Measurements from ENCODE around the gene FAM153A.
"Not testable (repeated sequence)": the region's sequence is repeated elsewhere in the genome, so short reads cannot be mapped to it uniquely, and the experiment has no call there.

The FAM153A gene

DNA sequence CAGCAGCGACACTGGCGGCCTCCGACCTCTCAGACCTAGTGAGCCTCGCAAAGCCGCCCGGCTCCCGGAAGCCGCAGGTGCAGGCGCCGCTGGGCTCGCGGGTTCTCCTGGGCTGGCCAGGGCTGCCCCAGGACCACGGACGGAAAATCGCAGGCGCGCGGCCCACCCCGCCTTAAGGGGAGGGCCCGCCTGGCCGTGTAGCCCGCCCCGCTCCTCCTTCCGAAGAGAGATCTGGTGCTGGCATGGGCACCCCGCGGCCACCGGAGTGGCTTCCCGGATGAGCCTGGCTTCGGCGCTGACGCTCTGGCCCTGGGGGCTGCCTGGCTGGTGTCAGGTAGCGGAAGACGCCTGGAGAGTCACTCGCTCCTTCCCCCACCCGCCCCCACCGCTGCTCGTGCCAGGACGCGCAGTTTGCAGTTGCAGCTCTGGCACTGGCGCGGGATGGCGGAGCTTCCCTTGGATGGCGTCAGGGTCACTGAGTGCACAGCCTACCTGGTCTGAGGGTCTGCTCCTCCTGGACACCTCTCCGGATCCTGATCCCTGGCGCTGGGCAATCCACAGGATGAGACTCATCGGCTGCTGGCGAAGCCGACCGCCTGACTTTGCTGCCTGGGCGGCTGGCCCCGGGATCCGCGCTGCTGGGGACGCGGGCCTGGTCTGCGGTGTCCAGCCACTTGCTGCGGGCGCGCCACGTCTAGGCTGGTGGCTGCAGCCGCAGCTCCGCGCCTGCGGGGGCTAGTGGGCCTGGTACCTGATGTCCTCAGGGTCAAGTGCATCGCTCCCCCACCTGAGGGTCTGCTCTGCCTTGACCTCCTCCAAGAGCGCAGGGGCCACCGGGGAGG, at the start of gene FAM153A:
FAM153A (minus strand) TSS at position 108 of the 842 bp plus-strand sequence.
- in situ Hi-C loops (cut with MboI; ENCODE audit: low sequenced_read_pairs): not testable (repeated sequence)

DNA sequence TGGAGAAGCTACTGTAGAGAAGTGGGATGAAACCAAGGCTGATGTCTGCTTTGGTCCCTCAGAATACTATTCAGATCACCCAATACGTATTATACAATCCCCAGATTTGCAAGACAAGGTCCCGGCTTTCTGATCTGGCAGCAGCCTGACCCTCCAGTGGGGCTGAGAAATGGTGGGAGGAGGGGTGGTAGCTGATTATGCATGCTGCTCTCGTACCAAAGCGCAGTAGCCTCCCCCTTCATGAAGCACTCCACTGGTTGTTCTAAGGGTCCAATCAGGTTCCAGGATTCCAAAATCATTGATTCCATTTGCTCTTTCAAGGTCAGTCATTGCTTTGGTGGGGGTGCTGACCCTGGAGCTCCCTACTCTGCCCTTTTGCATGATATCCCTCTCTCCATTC, 49.6 kb upstream of the FAM153A start:
- in situ Hi-C loops (cut with MboI; ENCODE audit: low sequenced_read_pairs): not testable (repeated sequence)

DNA sequence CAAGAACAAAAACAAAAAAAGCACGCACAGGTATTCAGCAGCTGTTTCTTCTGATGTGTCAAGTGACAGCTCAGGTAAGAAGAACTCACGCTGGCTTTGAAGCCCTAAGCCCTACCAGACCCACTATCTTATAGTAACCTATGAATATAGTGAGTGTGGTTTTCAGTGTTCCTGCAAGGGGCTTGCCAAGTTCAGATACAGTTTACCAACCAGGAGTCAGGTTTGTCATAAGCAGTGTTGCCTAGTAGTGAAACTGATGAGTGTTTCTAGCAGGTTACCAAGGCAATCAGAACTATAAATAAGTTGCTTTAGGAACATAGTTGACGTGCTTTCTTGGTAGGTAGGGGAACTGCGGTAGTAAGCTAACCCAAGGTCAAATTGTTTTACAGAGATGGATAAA, 43.4 kb upstream of the FAM153A start:
- in situ Hi-C loops (cut with MboI; ENCODE audit: low sequenced_read_pairs): not testable (repeated sequence)

DNA sequence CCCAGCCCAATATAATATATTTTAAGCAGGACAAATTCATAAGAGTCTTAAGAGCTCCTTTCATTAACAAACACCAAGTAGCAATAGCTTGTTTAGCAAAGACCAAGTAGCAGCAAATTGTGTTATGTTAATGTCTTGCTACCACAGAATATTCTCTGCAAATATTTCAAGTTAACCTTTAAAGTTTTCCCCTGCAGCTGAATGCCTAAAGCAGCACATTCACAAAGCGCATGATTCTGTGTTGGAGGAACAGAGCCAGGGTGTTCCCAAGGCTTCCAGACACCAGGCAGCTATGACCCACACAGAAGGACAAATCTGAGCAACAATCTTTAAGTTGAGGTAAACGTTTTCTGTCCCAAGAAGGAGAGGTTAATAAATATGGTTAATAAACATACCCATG, 42.1 kb upstream of the FAM153A start:
- in situ Hi-C loops (cut with MboI; ENCODE audit: low sequenced_read_pairs): not testable (repeated sequence)

DNA sequence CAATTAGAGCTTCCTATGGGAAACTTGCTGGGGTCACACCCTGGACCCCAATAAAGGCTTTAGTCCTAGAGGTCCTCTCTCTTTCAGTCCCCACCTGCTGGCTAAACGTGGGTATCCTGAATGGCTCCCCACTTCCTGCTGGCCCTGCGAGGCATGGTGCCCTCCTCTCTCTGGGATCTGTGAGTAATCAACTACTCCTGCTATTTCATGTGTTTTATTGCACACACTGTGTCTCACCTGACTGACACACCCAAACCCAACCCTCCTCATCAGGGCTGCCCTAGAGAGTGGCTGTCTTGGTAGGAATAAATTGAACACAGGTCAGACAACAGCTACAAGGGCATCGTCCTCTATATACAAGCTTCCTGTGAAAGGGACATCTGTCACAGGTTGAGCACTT, 39.8 kb upstream of the FAM153A start:
- in situ Hi-C loops (cut with MboI; ENCODE audit: low sequenced_read_pairs): not testable (repeated sequence)

DNA sequence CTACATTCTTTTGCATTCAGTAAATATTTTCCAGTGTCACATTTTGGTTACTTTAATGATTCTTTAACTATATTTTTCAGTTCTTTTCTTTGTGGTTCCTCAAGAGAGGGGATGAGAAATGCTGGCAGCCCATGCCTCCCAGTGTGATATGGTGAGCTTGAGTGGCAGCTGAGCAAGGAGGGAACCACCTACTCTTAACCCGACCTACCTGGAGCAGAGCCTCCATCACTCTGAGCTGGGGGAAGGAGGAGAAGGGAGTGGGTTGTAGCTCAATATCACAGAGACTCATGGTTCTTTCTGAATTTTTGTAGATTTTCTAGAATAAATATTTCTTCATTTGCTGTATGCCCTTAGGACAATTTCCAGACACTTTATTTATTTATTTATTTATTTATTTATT, 37.0 kb upstream of the FAM153A start:
- in situ Hi-C loops (cut with MboI; ENCODE audit: low sequenced_read_pairs): not testable (repeated sequence)

DNA sequence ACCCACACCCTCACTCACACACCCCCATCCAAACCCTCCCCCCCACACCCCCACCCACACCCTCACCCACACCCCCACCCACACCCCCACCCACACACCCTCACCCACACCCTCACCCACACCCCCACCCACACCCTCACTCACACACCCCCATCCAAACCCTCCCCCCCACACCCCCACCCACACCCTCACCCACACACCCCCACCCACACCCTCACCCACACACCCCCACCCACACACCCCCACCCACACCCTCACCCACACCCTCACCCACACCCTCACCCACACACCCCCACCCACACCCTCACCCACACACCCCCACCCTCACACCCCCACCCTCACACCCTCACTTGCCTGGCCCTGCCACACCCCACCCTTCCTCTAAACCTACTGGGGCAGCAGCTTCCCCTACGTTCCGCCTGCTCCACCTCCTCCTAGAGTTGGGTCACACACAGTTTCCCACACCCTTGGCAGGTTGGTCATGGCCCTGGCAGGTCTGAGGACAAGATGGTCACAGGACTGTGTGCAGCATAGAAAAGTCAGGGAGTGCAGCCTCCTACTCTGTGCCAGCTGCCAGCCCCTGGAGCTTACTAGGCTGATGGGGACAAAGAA, 30.2 kb upstream of the FAM153A start:
- in situ Hi-C loops (cut with MboI; ENCODE audit: low sequenced_read_pairs): not testable (repeated sequence)

DNA sequence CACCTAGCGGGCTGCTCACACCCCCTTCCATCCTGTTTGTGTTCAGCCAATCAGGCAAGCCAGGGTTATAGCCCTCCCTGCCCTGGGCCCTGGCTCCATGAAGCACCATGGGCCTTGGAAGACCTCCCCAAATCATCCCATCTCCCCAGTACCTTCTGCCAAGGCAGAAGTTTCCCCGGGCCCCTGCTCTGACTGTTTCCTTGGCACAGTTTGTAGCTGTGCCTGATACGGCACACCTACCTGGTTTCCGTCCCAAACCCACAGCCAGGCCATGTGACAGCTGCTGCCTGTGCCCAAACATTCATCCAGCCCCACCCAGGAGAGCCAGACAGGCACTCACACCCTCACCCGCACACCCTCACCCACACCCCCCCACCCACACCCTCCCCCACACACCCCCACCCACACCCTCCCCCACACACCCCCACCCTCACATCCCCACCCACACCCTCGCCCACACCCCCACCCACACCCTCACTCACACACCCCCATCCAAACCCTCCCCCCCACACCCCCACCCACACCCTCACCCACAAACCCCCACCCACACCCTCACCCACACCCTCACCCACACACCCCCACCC, 29.6 kb upstream of the FAM153A start:
- in situ Hi-C loops (cut with MboI; ENCODE audit: low sequenced_read_pairs): not testable (repeated sequence)

DNA sequence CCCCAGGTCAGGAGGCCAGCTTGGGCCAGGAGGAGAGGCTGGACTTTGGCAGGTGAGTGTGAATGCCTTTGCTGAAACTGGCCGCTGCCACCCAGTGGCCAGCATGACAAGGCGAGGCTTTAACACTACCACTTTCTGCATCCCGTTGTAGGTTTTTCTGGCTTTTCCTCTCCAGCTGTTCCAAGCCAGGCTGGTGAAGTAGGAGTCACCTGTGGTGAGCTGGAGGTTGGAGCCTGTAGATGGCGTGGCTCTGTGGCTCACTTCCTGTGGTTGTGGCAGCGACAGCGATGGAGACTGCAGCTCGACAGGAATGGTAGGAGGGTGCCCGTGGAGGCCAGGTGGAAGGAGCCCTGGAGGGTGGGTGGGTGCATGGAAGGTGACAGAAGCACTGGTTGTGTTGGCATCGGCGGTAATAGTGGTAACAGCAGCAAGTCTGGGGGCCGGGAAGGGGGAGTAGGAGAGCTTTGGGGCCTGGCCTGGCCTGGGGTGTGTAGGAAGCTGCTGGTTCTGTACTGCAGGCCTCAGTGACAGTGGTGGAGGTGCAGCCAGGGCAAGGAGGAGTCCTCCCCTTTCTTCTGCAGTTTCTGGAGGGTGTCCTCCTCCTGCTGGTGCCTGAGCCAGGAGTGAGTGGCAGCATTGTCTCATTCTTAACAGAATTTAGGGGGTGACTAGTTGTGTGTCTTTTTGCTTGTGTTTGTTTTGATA, 26.7 kb upstream of the FAM153A start:
- in situ Hi-C loops (cut with MboI; ENCODE audit: low sequenced_read_pairs): not testable (repeated sequence)

DNA sequence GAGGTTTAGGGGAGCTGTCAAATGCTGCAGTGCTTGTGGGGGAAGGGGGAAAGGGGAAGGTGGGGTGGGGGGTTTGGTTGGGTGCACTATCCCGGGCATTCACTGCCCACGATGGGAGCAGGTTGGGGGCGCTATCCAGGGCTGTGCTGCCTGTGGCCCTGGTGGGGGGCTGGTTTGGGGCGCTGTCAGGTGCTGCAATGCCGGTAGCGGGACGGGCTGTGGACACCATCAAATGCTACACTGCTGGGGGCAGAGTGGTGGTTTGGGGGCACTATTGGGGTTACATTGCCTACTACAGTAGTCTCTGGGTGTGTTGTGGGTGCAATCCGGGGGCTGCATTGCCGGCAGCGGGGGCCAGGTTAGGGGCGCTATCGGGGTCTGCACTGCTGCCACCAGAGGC, 25.7 kb upstream of the FAM153A start:
- in situ Hi-C loops (cut with MboI; ENCODE audit: low sequenced_read_pairs): not testable (repeated sequence)

DNA sequence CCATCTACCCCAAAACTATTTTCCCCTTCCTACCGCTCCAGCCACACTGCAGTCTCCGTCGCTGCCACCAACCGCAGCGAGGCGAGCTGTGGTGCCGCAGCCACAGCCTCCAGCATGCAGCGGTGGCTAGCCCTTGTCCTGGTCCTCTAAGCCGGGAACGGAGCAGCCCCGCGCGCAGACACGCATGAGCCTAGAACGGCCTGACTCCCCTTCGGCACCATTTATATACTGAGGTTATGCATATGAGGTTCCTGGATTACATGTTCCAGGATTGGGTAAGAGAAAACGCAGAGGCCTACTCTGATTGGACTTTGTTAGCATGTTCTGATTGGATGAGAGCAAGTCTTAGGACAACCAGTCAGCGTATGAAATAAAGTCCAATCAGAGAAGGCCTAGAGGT, 24.6 kb upstream of the FAM153A start:
- in situ Hi-C loops (cut with MboI; ENCODE audit: low sequenced_read_pairs): not testable (repeated sequence)

DNA sequence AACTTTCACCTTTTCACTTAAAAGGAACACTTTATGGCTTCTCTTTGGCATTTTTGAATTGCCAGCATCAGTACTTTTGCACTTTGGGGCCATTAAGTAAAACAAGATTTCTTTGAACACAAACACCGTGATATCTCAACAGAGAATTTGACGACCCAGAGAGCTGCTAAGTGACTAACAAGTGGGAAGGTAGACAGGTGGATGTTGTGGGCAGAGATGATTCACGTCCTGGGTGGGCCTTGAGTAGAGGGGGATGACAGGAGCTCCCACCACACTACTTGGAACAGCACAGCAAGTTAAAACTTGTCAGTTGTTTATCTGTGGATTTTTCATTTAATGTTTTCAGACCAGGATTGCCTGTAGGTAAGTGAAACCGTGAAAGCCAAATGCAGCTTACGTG, 18.7 kb upstream of the FAM153A start:
- in situ Hi-C loops (cut with MboI; ENCODE audit: low sequenced_read_pairs): not testable (repeated sequence)

DNA sequence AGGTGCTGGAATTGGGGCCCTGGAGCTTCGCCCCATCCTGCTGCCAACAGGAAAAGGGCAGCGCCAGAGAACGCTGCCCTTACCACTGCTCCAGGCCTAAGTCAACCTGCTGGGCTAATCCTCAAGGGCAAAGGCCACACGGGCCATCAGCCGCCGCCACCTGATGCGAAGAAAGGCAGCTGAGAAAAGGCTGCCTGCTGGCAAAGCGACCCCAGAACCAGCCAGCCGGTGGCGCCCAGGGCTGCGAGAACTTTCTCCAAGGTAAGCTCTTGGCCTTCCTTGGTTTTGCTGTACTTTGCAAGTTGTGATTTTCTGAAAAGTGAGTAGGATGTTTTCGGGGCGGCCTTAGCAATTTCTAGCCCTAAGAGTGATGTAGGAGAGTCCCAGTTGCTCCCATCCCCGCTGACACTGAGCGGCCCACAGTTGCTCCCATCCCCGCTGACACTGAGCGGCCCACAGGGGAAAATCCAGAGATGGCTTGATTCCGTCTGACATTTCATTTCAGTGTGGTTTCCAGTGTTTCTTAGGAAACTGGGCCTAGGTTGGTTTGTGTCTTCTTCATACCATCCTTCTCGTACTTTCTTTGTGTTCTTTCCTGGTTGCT, 15.6 kb upstream of the FAM153A start:
- in situ Hi-C loops (cut with MboI; ENCODE audit: low sequenced_read_pairs): not testable (repeated sequence)

DNA sequence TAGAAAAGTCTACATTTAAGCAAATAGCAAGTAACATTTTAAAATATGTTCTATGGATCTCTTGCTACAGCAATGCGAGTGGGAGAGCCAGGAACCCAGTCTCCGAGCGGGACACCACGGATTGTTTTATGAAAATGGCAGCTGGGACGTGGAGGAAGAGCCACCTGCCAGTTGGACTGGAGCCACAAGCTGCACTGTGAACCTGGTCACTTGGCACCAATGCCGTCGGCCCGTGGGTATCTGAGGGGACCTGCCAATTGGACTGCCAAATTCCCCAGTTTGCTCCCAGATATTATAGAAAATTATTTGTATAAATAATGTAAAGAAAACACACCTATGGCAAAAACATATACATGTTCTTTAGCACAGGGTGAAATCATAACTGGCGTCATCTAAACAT, 10.6 kb upstream of the FAM153A start:
- in situ Hi-C loops (cut with MboI; ENCODE audit: low sequenced_read_pairs): not testable (repeated sequence)

DNA sequence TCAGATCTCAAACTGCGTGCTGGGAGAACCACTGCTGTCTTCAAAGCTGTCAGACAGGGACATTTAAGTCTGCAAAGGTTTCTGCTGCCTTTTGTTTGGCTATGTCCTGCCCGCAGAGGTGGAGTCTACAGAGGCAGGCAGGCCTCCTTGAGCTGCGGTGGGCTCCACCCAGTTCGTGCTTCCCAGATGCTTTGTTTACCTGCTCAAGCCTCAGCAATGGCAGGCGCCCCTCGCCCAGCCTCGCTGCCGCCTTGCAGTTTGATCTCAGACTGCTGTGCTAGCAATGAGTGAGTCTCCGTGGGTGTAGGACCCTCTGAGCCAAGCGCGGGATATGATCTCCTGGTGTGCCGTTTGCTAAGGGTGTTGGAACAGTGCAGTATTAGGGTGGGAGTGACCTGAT, 8.9 kb upstream of the FAM153A start:
- in situ Hi-C loops (cut with MboI; ENCODE audit: low sequenced_read_pairs): not testable (repeated sequence)

DNA sequence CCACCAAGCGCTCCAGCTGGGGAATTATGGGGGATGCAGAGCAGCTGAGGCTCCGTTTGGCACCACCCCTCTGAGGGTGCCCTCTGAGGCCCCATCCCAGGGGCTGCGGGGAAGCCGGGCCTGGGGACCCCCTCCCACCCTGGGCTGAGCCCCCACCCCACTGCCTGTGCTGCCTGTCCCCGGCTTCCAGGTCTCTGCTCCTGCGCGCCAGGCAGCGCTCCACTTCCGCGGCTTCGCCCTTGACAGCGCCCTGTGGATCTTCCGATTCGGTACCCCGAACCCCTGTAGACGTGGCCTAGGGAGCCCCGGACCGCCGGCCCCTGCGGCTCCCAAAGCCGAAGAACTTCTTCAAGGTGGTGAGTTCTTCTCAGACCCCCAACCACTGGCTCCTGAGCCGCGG, 530 bp downstream of the FAM153A start:
- in situ Hi-C loops (cut with MboI; ENCODE audit: low sequenced_read_pairs): not testable (repeated sequence)

DNA sequence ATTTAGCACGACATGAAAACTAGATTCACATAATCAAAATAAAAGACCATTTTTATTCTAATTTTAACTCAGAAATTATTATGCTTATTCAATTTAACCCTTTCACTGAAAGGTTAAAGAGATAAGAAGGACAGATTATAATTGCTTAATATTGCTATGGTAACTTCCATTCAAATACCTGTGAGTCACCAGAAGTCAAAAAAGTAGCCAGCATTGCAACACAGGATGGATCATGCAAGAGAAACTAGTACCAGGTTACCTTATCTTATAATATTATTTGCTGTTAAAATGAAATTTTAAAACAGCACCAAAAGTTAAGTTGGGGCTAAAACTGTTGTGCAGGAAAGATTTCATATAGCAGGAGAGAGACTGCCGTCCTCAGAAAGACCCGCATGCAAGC, 11.5 kb downstream of the FAM153A start:
- in situ Hi-C loops (cut with MboI; ENCODE audit: low sequenced_read_pairs): not testable (repeated sequence)

DNA sequence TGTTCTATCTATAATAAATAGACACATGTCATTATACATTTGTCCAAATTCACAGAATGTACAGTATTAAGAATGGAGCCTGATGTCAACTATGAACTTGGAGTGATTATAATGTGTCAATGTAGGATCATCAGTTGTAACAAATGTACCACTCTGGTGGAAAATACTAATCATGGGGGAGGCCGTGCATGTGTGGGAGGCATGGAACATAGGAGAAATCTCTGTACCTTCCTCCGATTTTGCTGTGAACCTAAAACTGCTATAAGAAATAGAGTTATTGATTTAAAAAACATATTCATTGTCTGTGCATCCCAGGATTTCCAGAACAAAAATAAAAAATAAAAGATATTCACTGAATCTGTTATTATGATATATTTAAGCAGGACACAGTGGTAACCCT, 12.1 kb downstream of the FAM153A start:
- in situ Hi-C loops (cut with MboI; ENCODE audit: low sequenced_read_pairs): not testable (repeated sequence)

DNA sequence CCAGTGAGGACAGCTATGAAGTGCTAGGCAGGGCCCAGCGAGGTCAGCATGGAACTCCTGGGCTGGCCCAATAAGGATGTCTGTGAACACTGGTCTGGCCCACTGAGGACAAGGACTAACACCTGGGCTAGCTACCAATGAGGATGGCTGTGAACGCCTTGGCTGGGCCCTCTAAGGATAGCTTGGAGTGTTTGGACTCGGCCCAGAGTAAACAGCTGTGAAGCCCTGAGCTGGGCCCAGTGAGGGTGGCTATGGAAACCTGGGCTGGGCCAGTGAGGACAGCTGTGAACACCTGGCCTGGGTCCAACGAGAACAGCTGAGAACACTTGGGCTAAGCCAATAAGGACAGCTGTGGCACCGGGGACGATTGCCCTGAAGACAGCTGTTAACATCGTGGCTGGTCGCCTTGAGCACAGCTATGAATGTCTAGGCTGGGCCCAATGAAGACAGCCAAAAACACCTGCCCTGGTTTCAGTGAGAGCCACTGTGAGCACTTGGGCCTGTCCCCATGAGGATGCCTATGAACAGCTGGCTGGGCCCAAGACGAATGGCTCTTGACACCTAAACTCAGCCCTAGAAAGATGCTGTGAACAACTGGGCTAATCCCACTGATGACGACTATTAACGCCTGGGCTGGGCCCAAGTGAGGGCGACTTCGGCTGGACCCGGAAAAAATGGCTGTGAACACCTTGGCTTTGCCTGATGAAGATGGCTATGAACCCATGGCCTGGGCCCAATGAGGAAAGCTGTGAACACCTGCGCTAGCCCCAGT, 18.8 kb downstream of the FAM153A start:
- in situ Hi-C loops (cut with MboI; ENCODE audit: low sequenced_read_pairs): not testable (repeated sequence)

DNA sequence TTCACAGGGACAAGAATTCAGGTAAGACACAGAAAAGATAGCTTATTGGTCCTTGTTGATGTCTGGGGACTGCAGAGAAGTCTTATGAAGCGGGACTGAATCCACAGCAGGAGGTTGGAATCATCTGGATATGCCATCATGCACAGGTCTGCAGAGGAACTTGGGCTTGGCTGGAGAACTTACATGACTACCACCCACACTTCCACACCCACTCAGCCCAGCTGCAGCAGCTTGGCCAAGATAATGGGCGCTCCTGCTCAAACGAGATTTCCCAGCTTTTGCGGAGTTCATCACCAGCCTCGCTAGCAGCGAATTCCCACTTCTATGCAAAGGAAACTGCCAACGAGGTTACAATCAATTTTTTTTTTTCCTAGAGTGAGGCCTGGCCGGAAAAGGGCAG, 21.7 kb downstream of the FAM153A start:
- in situ Hi-C loops (cut with MboI; ENCODE audit: low sequenced_read_pairs): not testable (repeated sequence)

Measured in HL-60/S4 treated with retinoic acid at 250 ng/mL for 4 days and 3 days (cell line).